NAMALWA (cell line): ENCODE results near the gene CLCNKA.
"Not testable (repeated sequence)": the region's sequence is repeated elsewhere in the genome, so short reads cannot be mapped to it uniquely, and the experiment has no call there.

Experiments
- DNase-seq: peaks from one replicate; pipeline ENCODE4 v3.0.0-alpha.2; 2015; ENCODE audit warnings: low spot score

CLCNKA gene

GRCh38 chr1:16021681-16022080 is at the start of gene CLCNKA:
TSS of gene CLCNKA (plus strand) at chr1:16022036. CDS start at chr1:16022620, 584 bp downstream.
- DNase-seq, result no peak

- no peak for DNase-seq
Measured at GRCh38 chr1:15972409-15972808, 49.4 kb upstream of the CLCNKA start.

- DNase-seq, result no peak
Measured at GRCh38 chr1:15973772-15974171, 48.1 kb upstream of the CLCNKA start.

- peak; percentile 69 for DNase-seq
Measured at GRCh38 chr1:15974855-15975254, 47.0 kb upstream of the CLCNKA start.

GRCh38 chr1:15975358-15975804 is 46.5 kb upstream of the CLCNKA start:
- DNase-seq, result peak; percentile 86

- DNase-seq, result peak; percentile 98
Measured at GRCh38 chr1:15975805-15976680, 45.8 kb upstream of the CLCNKA start, which contains the start of gene ZBTB17. TSS of gene ZBTB17 (minus strand) at chr1:15976101. CDS start at chr1:15948495, 27,606 bp downstream.

GRCh38 chr1:15977947-15978346 is 43.9 kb upstream of the CLCNKA start:
- DNase-seq, result not testable (repeated sequence)

GRCh38 chr1:15981679-15982078 is 40.2 kb upstream of the CLCNKA start:
- no peak for DNase-seq

- DNase-seq, result no peak
Measured at GRCh38 chr1:15983275-15983674, 38.6 kb upstream of the CLCNKA start.

- DNase-seq, result no peak
Measured at GRCh38 chr1:15985611-15986297, 36.1 kb upstream of the CLCNKA start.

- no peak for DNase-seq
Measured at GRCh38 chr1:15988856-15989736, 32.7 kb upstream of the CLCNKA start.

- DNase-seq, result no peak
Measured at GRCh38 chr1:15989776-15990175, 32.1 kb upstream of the CLCNKA start.

- no peak for DNase-seq
Measured at GRCh38 chr1:15991427-15992186, 30.2 kb upstream of the CLCNKA start.

- DNase-seq, result no peak
Measured at GRCh38 chr1:15992187-15992553, 29.7 kb upstream of the CLCNKA start.

- DNase-seq, result no peak
Measured at GRCh38 chr1:15992582-15993500, 29.0 kb upstream of the CLCNKA start.

GRCh38 chr1:15993666-15994065 is 28.2 kb upstream of the CLCNKA start:
- no peak for DNase-seq

GRCh38 chr1:15994081-15994480 is 27.8 kb upstream of the CLCNKA start:
- no peak for DNase-seq

GRCh38 chr1:15994590-15995351 is 27.1 kb upstream of the CLCNKA start:
- peak; percentile 48 for DNase-seq

GRCh38 chr1:15997076-15997585 is 24.7 kb upstream of the CLCNKA start:
- DNase-seq, result no peak
